GM19324 (cell line): Measurements from ENCODE around the gene ZSCAN22.
"Not testable (repeated sequence)": the region's sequence is repeated elsewhere in the genome, so short reads cannot be mapped to it uniquely, and the experiment has no call there.

Experiments used
- ATAC-seq: cut with Tn5 transposase; IDR thresholded peaks from one replicate; pipeline ENCODE4 v1.9.1; 2021; ENCODE audit warnings: mild to moderate bottlenecking, moderate library complexity; ENCODE audit not compliant: unreplicated experiment, low FRiP score

ZSCAN22 gene

DNA sequence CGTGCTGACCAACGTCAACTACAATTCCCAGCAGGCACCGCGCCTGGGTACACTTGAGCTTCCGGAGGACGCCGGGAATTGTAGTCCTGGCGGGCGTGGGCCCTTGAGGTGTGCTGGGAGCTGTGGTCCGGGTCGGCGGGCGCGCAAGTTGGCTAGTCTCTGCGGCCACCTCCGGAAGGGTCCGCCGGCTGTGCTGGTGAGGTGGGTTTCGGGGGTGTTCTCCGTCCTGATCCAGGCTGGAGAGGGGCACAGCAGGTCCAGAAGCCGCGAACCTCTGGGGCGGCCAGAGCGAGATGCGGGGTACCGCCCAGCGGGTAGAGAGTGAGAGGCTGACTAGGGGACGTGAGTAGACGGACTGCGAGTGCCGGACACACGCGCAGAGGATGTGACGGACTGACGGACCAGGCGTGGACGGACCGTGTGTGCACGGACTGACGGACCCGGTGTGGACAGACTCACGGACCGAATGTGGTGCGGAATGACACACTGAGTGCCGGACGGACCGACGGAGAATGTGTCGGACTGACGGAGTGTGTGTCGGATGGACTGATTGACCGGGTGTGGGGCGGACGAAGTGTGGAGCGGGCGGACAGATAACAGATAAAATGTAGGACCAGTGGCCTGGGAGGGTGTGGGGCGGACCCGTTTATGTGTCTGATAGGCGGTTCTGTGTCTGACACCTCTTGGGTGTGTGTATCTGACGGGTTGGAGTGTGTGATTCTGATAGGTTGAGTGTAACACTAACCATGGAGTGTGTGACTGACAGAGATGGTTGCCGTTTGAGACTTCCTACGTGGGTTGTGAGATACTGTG, at the start of gene ZSCAN22:
Gene ZSCAN22, plus strand, starts transcription at position 81 of the 813 bp plus-strand sequence. CDS start 7,809 bp downstream, outside the sequence.
- ATAC-seq = peak; percentile 86

DNA sequence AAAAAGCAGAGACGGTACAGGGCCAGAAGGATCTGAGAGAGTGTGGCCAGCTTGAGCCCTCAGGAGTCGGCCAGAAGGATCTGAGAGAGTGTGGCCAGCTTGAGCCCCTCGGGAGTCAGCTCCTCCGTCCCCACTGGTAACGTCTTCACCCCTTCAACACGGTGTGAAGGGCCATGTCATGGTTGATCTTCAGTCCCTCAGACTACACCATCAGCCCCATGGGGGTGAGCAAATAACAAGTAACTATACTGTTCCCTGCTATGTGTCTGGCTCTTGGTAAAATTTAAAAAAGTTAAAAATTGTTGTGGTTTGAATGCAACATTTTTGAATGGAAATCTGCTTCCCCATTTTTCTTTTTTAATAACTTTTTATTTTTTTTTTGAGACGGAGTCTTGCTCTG, 49.6 kb upstream of the ZSCAN22 start:
- no peak for ATAC-seq

DNA sequence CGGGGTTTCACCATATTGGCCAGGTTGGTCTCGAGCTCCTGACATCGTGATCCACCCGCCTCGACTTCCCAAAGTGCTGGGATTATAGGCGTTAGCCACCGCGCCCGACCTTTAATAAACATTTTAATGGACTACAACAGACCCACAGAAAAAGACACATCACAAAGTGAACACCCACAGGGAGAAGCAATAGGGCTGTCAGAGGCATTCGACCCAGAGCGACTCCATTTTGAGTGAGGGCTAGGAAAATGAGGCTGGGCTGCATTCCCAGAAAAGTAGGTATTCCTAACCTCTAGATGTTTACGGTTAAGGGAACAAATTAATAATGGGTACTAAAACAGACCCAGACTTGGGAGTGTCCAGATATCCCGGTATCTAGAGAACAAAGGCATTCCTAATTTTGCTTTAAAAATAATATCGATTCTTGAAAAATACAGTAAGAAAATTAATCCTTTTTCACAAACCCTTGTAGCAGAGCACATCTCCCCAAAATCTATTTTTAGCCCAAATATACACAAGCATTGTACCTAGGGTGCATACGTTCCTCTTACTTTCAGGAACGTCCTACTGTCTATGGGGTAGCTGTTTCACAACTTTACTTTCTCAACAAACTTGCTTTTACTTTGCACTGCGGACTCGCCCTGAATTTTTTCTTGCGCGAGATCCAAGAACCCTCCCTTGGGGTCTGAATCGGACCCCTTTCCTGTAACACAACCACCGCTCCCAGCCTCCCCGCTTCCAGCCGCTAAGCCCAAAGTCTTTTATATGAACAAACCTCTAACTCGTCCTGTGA, 48.9 kb upstream of the ZSCAN22 start:
- ATAC-seq = no peak

- peak; percentile 97 for ATAC-seq
These were observed 48.2 kb upstream of the ZSCAN22 start, which contains the start of gene ZNF8 for GRCh38 chr19:58278541-58279041. Gene ZNF8 (plus strand): TSS chr19:58278955. CDS start chr19:58279082, 127 bp downstream.

DNA sequence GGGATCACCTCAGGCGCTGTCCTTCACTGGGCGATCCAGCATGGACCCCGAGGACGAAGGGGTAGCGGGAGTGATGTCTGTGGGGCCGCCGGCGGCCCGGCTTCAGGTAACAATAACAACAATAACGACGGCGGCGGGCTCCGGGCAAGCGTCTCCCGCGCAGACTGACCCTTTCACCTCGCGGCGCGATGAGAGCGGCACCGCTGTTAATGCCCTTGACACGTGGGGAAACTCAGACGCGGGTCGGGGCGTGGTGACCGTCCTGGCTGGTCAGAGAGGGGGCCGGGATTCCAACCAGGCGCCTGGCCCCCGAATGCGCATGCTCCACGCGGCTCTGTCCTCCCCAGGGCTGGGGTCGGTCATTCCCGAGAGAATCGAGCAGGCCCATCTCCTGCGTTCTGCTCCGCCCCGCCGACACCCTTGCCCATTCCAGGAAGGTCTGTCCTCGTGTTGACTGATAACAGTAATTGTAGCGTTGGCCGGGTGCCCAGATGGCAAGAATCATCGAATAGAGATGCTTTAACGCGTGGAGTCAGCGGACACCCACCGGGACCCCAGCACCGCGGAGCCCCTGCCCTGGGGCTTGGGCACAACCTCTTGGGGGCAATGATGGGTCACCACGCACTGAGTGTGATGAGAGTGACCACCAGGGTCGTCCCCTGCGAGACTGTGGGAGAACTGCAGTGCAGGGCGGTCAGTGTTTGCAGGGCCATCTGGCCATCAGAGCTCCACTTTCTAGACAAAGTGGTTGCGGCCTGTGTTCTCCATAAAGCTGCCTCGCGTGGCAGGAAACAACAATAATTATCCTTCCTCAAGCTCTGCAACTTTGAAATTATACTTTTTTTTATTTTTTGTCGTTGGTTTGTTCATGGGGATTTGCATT, 47.5 kb upstream of the ZSCAN22 start:
- peak; percentile 43 for ATAC-seq

DNA sequence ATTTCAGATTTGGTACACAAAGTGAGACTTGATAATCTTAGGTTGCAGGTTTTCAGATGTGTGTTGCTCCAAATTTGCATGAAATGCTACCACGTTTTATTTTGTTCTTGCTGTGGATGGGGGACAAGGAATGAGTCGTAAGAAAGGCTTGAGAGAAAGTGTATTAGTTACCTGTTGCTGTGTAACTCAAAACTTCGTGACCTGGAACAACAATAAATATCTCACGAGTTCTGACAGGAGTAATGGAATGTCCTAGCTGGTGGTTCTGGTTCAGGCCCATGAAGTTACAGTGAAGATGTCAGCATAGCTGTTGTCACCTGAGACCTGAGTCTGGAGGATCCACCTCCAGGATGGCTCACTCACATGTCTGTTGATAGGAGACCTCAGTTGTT, 46.9 kb upstream of the ZSCAN22 start:
- no peak for ATAC-seq

GRCh38 chr19:58284199-58284598, 42.6 kb upstream of the ZSCAN22 start:
- ATAC-seq = no peak

GRCh38 chr19:58291943-58292342, 34.9 kb upstream of the ZSCAN22 start:
- ATAC-seq = no peak

- no peak for ATAC-seq
These were observed 31.9 kb upstream of the ZSCAN22 start for GRCh38 chr19:58294743-58295374.

- no peak for ATAC-seq
These were observed 30.7 kb upstream of the ZSCAN22 start for GRCh38 chr19:58296104-58296503.

GRCh38 chr19:58300620-58301019, 26.2 kb upstream of the ZSCAN22 start:
- no peak for ATAC-seq

GRCh38 chr19:58304255-58304654, 22.5 kb upstream of the ZSCAN22 start:
- no peak for ATAC-seq

DNA sequence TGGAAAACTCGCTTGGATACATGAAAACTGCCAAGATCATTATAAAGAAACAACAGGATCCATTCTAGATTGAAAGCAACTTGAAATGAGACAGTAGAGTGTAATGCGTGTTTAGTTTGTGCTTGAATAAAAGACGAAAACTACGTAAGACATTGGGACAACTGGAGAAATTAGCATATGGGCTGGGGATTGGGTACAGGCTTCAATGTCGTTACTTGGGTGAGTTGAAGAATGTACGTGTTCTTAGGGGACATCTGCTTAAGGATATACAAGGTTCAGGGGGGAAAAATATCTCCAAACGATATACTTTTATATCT, 22.1 kb upstream of the ZSCAN22 start:
- no peak for ATAC-seq

GRCh38 chr19:58305065-58305931, 21.5 kb upstream of the ZSCAN22 start, which contains the start of gene ERVK3-1:
Gene ERVK3-1 (plus strand): TSS chr19:58305377. CDS start chr19:58312169, 6,792 bp downstream.
- ATAC-seq = peak; percentile 96

GRCh38 chr19:58305932-58306323, 20.9 kb upstream of the ZSCAN22 start:
- no peak for ATAC-seq

DNA sequence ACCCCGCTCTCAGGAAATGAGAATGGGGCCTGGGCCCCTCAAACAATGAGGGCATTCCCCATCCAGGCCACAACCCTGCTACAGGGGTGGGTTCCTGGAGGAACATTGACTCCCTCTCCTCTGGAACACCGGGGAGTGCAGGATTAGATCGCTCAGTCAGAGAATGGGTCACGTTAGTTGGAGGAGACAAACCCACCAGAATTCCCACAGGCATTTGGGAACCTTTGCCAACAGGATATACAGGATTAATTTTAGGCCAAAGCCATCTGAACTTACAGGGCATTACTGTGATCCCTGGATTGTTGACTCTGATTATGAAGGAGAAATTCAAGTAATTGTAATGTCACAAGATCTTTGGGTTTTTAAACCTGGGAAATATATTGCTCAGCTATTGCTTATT, 19.1 kb upstream of the ZSCAN22 start:
- ATAC-seq = no peak

GRCh38 chr19:58310685-58311084, 16.1 kb upstream of the ZSCAN22 start:
- not testable (repeated sequence) for ATAC-seq

DNA sequence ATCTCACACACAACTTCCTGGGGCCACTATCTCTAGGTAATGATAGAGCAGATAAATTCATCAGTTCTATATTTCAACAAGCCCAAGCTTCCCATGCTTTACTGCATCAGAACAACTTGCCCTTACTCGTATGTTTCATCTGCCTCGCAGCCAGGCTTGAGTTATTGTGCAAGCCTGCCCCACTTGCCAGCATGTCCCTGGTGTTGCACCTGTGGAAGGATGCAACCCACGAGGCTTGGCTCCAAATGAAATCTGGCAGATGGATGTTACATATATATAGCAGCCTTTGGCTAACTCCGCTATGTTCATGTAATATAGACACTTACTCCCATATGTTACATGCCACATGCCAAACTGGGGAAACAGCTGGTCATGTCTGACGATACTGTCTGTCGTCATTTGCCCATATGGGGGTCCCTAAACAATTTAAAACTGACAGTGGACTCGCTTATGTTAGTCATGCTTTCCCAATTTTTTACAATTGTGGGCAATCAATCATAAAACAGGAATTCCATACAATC, 15.4 kb upstream of the ZSCAN22 start:
- no peak for ATAC-seq

DNA sequence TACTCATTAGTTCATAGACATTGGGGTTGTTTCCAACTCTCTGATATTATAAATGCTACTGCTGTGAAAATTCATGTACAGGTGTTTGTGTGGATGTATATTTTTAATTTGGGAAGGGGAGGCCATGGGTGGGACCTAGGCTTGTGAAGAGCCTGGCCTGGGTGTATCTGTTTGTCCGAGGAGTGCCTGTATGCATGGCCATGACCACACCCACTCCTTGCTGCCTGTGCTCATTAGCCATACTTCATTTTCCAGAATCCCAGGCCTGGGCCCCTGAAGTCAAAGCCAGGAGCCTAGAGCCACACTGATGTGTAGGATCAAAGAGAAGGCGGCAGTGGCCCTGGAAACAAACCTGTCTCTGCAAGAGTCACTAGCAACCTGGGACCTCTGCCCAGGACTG, 11.2 kb upstream of the ZSCAN22 start:
- ATAC-seq = no peak
